T-cell (primary cell): ENCODE results near the gene ATXN3. TPM values are rescaled to one million over a fixed set of nuclear protein-coding genes. Genes with fewer than 3 reads are reported as not detected.
A peak's percentile ranks its signal among the peaks of the same experiment; 100 is the strongest.

ENCODE experiments used
- ATAC-seq, 4 experiments: fragments of 200-7000 bp in 3 of 4; fragments of 150-1000 bp in 1 of 4; cut with Tn5 transposase; replicated peaks in 1 of 4; 1 replicate in 3 of 4; 2 replicates in 1 of 4; pipeline ENCODE4 v1.10.0; 2021; ENCODE audit warnings: moderate library complexity in 3 of 4, mild to moderate bottlenecking in 2 of 4, moderate number of reproducible peaks in 1 of 4
- CTCF ChIA-PET, 2 donors: fragments of 300-600 bp; sonication (Branson Sonifier 250); formaldehyde crosslinking; loops; one replicate each; lab custom pipeline; 2022; ENCODE audit warnings: antibody characterized with exemption in 2 of 2; lab: Charles Lee
- POLR2A ChIA-PET, 2 donors: fragments of 300-600 bp; sonication (Branson Sonifier 250); formaldehyde crosslinking; loops; one replicate each; lab custom pipeline; 2022; ENCODE audit warnings: antibody characterized with exemption in 2 of 2; lab: Charles Lee
- DNase-seq, 35 experiments: peaks; one replicate each; pipeline versions ENCODE4 v3.0.0 to v3.0.0-alpha.2; 2013 to 2023
- H3K27ac ChIP-seq: one replicate; pipeline ENCODE4 v1.5.1; 2013; ENCODE audit warnings: low read length
- H3K27me3 ChIP-seq, 2 experiments: replicated peaks in 1 of 2; 1 replicate in 1 of 2; 2 replicates in 1 of 2; pipeline versions ENCODE4 v1.6.1 to v1.7.0; 2013; ENCODE audit warnings: low read length in 1 of 2, mixed read lengths in 1 of 2; ENCODE audit not compliant: control insufficient read depth in 2 of 2, insufficient read depth in 2 of 2; ENCODE audit errors: extremely low read depth in 1 of 2
- H3K36me3 ChIP-seq, 2 donors: 1 replicate in 1 of 2; 2 replicates in 1 of 2; pipeline versions ENCODE4 v1.6.1 to v1.7.0; 2013; ENCODE audit warnings: low read length in 1 of 2; ENCODE audit not compliant: control insufficient read depth in 2 of 2, insufficient read depth in 1 of 2; ENCODE audit errors: extremely low read depth in 1 of 2
- H3K4me1 ChIP-seq, 2 experiments: 1 replicate in 1 of 2; 2 replicates in 1 of 2; pipeline versions ENCODE4 v1.6.1 to v1.7.0; 2013; ENCODE audit warnings: low read length in 2 of 2, mixed read lengths in 1 of 2; ENCODE audit not compliant: insufficient read depth in 2 of 2, control insufficient read depth in 1 of 2; ENCODE audit errors: extremely low read depth in 1 of 2
- H3K4me3 ChIP-seq, 2 donors: 1 replicate in 1 of 2; 2 replicates in 1 of 2; pipeline versions ENCODE4 v1.5.1 to v1.7.0; 2013; ENCODE audit warnings: mild to moderate bottlenecking in 2 of 2, low read length in 1 of 2, moderate library complexity in 1 of 2; ENCODE audit not compliant: control insufficient read depth in 1 of 2; ENCODE audit errors: extremely low read depth in 1 of 2
- H3K9me3 ChIP-seq: 2 replicates; pipeline ENCODE4 v1.7.0; 2013
- H3K27ac Mint-ChIP-seq, 2 donors: one replicate each; pipeline ENCODE4 v1.8.0; 2020 to 2021; ENCODE audit warnings: mild to moderate bottlenecking in 2 of 2, mixed read lengths in 2 of 2
- H3K27me3 Mint-ChIP-seq, 2 donors: one replicate each; pipeline ENCODE4 v1.8.0; 2021 to 2022; ENCODE audit warnings: mixed read lengths in 2 of 2
- H3K36me3 Mint-ChIP-seq: one replicate; pipeline ENCODE4 v1.8.0; 2021; ENCODE audit warnings: mixed read lengths
- H3K4me1 Mint-ChIP-seq, 3 donors: one replicate each; pipeline ENCODE4 v1.8.0; 2020 to 2022; ENCODE audit warnings: mixed read lengths in 3 of 3, mild to moderate bottlenecking in 1 of 3
- H3K4me3 Mint-ChIP-seq, 3 donors: one replicate each; pipeline ENCODE4 v1.8.0; 2020 to 2022; ENCODE audit warnings: mild to moderate bottlenecking in 3 of 3, mixed read lengths in 3 of 3, moderate library complexity in 3 of 3
- H3K9me3 Mint-ChIP-seq, 3 donors: one replicate each; pipeline ENCODE4 v1.8.0; 2020 to 2022; ENCODE audit warnings: mixed read lengths in 3 of 3
- WGBS: methylation state at CpG from one replicate; pipeline ENCODE4 v1.1.5; 2013; ENCODE audit warnings: missing lambda C conversion rate; ENCODE audit not compliant: insufficient coverage; 5-methylcytosine and 5-hydroxymethylcytosine counted together
- total RNA-seq, 35 experiments: library from RNA in 6 of 35; stranded (reverse) in 6 of 35; fragments of 120-200 nt in 1 of 35; gene quantifications; one replicate each; pipeline versions ENCODE4 v1.2.1 to v1.2.4 and lab custom pipeline; 2013 to 2026

Gene ATXN3
- total RNA-seq, 5 donors from 2014 or later (not counting 1 experiment from before 2014, with no cell fraction given), result 31.0 to 50.2 (median 41.8) TPM

DNA sequence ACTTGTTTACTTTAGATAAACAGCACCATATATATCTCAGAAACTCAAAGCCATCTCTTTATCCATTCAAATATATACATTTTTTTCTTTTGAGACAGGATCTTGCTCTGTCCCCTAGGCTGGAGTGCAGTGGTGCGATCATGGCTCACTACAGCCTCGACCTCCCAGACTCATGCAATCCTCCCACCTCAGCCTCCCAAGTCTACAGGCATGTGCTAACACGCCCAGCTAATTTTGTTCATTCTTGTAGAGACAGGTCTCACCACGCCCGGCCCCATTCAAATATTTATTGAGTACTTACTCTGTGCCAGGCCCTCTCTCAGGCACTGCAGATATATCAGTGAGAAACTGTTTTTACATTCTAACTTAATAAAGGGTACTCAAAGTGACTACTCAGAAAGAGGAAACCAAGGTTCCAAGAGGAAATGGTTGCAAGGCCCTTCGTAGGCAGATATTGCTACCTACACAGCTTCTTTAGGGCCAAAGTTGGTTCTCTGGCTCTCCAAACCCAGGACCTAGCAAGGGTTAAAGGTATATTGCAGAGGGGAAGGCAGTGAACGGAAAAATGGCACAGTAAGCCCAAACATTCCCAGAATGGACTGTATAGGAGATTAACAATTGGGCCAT lies 2.9 kb downstream of the ATXN3 start:
- Histone ChIP-seq H3K9me3 (no peaks in the 10 kb centered on the region), H3K4me1 (peaks cover 10 to 27% of the 10 kb centered on the region in 2 experiments), H3K4me3 (no peak overlapping the region), H3K27ac (no peak overlapping the region), H3K36me3 (no peaks in the 10 kb centered on the region), H3K27me3 (no peaks in the 10 kb centered on the region)
- WGBS, result 98% methylated on average over 4 of the region's 7 CpGs
- ChIA-PET CTCF (no interaction called here), POLR2A (no interaction called here)
- ATAC-seq (no peak), DNase-seq (no peak)
- H3K4me3 Mint-ChIP-seq, result peak overlapping the region in 1 of 3 donors; percentile 6
- H3K27me3 Mint-ChIP-seq, result no peaks in the 10 kb centered on the region
- no peak overlapping the region for H3K27ac Mint-ChIP-seq
- no peaks in the 10 kb centered on the region for H3K9me3 Mint-ChIP-seq
- no peaks in the 10 kb centered on the region for H3K36me3 Mint-ChIP-seq
- peaks cover 63 to 66% (median 63%) of the 10 kb centered on the region in 3 donors for H3K4me1 Mint-ChIP-seq

GRCh38 chr14:92099802-92100201 lies 6.6 kb downstream of the ATXN3 start:
- H3K27me3 Mint-ChIP-seq, result no peaks in the 10 kb centered on the region
- ATAC-seq (no peak), DNase-seq (no peak)
- no peaks in the 10 kb centered on the region for H3K9me3 Mint-ChIP-seq
- Histone ChIP-seq H3K4me3 (no peak overlapping the region), H3K27me3 (no peaks in the 10 kb centered on the region), H3K9me3 (no peaks in the 10 kb centered on the region), H3K36me3 (peaks cover 7 to 14% of the 10 kb centered on the region in 2 donors), H3K4me1 (peaks cover 2 to 3% of the 10 kb centered on the region in 2 experiments), H3K27ac (no peak overlapping the region)
- CTCF ChIA-PET, result no interaction called here
- no peak overlapping the region for H3K4me3 Mint-ChIP-seq
- H3K36me3 Mint-ChIP-seq, result peaks cover 3% of the 10 kb centered on the region
- H3K27ac Mint-ChIP-seq, result no peak overlapping the region
- H3K4me1 Mint-ChIP-seq, result peaks cover 39 to 46% (median 42%) of the 10 kb centered on the region in 3 donors
- POLR2A ChIA-PET, result no interaction called here

- ChIA-PET CTCF (interaction anchor here in 1 of 2 donors (0.6 to 1.7 kb wide), 2 partner anchors 13 to 521 kb away, joined by 4 to 5 read pairs; partner anchors contain the start of gene ATXN3), POLR2A (interaction anchor here (0.6 to 0.7 kb wide), 3 partner anchors 10 to 40 kb away, joined by 3 to 8 read pairs (median 7); no protein-coding TSS in a partner anchor)
- no peak overlapping the region for H3K27ac Mint-ChIP-seq
- H3K4me3 Mint-ChIP-seq, result no peak overlapping the region
- ATAC-seq (no peak), DNase-seq (peak in 2 of 35 experiments; percentile 4 to 30)
- no peaks in the 10 kb centered on the region for H3K27me3 Mint-ChIP-seq
- Histone ChIP-seq H3K36me3 (peaks cover 10 to 37% of the 10 kb centered on the region in 2 donors), H3K4me1 (no peaks in the 10 kb centered on the region), H3K9me3 (no peaks in the 10 kb centered on the region), H3K4me3 (no peak overlapping the region), H3K27ac (no peak overlapping the region), H3K27me3 (no peaks in the 10 kb centered on the region)
- H3K9me3 Mint-ChIP-seq, result no peaks in the 10 kb centered on the region
- no CpG with 5 or more reads among the region's 1 CpG for WGBS
- peaks cover 0 to under 1% (median 0%) of the 10 kb centered on the region in 3 donors for H3K4me1 Mint-ChIP-seq
- H3K36me3 Mint-ChIP-seq, result peaks cover 24% of the 10 kb centered on the region
These were observed 13.1 kb downstream of the ATXN3 start for GRCh38 chr14:92093320-92093719.

DNA sequence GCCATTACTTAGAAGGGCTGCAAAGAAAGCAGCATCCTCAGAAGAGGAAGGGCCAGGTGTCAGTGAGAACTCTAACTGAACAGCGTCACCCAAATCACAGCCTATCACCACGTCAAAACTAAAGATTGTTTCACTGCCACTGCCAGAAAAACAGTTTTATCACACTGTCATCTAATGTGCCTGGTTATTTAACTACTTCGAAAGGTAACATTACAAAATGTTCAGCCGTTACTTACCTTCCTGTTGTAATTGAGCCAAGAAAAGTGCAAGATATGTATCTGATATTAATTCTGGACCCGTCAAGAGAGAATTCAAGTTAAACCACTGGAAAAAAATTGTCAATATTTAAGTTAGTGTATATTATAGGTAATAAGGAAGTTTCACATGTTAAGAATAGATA lies 17.9 kb downstream of the ATXN3 start:
- Mint-ChIP-seq H3K4me1 (no peaks in the 10 kb centered on the region), H3K36me3 (peaks cover 46% of the 10 kb centered on the region), H3K27ac (no peak overlapping the region), H3K4me3 (no peak overlapping the region), H3K9me3 (no peaks in the 10 kb centered on the region), H3K27me3 (no peaks in the 10 kb centered on the region)
- no peaks in the 10 kb centered on the region for H3K27me3 ChIP-seq
- WGBS, result 93% methylated on average over 2 of the region's 5 CpGs
- POLR2A ChIA-PET, result interaction anchor here (0.7 kb wide), 2 partner anchors 15 to 1972 kb away, joined by 3 to 4 read pairs; no protein-coding TSS in a partner anchor
- DNase-seq (no peak), ATAC-seq (no peak)
- CTCF ChIA-PET, result interaction anchor here (0.7 to 1.2 kb wide), 2 partner anchors 18 to 34 kb away, joined by 3 to 4 read pairs; partner anchors contain the start of gene ATXN3 (in 1 of the 2)
- H3K9me3 ChIP-seq, result no peaks in the 10 kb centered on the region
- no peak overlapping the region for H3K27ac ChIP-seq
- no peak overlapping the region for H3K4me3 ChIP-seq
- H3K36me3 ChIP-seq, result peaks cover 10 to 44% of the 10 kb centered on the region in 2 donors
- H3K4me1 ChIP-seq, result no peaks in the 10 kb centered on the region

DNA sequence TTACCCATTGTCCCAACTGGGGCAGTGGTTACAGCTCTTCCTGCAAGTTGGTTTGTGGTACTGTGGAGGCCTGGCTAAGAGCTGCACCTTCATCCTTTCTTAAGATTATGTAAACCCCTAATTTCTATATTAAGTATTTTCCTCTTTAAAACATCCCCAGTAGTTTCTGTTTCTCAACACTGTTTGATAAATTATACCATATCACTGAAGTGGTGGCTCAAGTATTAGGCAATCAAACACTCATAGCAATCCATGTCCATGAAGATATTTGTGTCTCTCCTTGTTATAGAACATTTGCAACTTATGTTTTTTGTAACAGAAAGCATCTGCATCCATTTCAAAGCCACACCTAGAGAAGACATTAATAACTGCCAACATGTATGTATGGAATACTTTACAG lies 31.8 kb downstream of the ATXN3 start:
- Mint-ChIP-seq H3K27ac (no peak overlapping the region), H3K36me3 (peaks cover 37% of the 10 kb centered on the region), H3K4me1 (no peaks in the 10 kb centered on the region), H3K4me3 (no peak overlapping the region), H3K27me3 (no peaks in the 10 kb centered on the region), H3K9me3 (no peaks in the 10 kb centered on the region)
- ChIA-PET POLR2A (interaction anchor here in 1 of 2 donors (0.5 kb wide), 1 partner anchor 557 kb away, joined by 3 read pairs; no protein-coding TSS in a partner anchor), CTCF (interaction anchor here in 1 of 2 donors (0.7 kb wide), 1 partner anchor 15 kb away, joined by 5 read pairs; no protein-coding TSS in a partner anchor)
- peaks cover 0 to 29% of the 10 kb centered on the region in 2 donors for H3K36me3 ChIP-seq
- H3K4me3 ChIP-seq, result no peak overlapping the region
- no peaks in the 10 kb centered on the region for H3K27me3 ChIP-seq
- DNase-seq (no peak), ATAC-seq (no peak)
- H3K9me3 ChIP-seq, result no peaks in the 10 kb centered on the region
- H3K27ac ChIP-seq, result no peak overlapping the region
- H3K4me1 ChIP-seq, result no peaks in the 10 kb centered on the region

DNA sequence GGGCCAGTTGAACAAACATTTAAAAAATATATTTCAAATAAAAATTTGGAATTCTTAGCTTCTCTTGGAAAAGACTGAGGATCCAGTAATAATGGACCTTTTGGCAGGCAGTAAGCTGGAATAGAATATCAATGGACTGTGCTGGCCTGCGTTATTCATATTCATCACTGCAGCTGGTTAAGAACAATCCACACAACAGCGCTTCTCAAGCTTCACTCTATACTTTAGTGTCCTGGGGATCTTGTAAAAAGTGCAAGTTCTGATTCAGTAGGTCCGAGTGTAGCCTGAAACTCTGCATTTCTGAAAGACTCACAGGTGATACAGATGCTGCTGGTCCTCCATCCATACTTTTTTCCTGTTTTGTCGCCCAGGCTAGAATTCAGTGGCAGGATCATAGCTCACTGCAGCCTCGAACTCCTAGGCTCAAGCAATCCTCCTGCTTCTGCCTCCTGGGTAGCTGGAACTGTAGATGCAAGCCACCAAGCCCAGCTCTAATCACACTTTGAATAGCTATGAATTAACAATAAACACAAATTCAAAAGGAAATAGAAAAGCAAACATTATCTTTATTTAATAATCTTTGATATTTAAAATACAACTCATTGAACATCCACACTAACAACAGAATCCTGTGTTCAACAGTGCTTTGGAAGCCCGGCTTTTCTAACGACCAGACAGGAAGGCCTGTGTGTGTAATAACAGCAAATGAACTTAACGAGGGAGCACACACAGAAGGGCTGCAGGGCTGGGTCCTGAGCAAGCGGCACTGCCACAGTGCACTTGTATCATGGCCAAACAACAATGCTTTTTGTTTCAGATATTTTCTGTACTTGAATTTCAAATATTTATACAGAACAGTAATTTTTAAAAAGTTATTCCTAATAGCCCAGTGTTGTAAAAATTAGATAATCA lies 48.1 kb downstream of the ATXN3 start:
- Mint-ChIP-seq H3K27ac (no peak overlapping the region), H3K9me3 (no peaks in the 10 kb centered on the region), H3K4me1 (no peaks in the 10 kb centered on the region), H3K36me3 (peaks cover 6% of the 10 kb centered on the region), H3K4me3 (no peak overlapping the region), H3K27me3 (no peaks in the 10 kb centered on the region)
- CTCF ChIA-PET, result interaction anchor here in 1 of 2 donors (0.6 kb wide), 1 partner anchor 485 kb away, joined by 3 read pairs; no protein-coding TSS in a partner anchor
- Histone ChIP-seq H3K36me3 (peaks cover 0 to 2% of the 10 kb centered on the region in 2 donors), H3K9me3 (no peaks in the 10 kb centered on the region), H3K4me1 (no peaks in the 10 kb centered on the region), H3K4me3 (no peak overlapping the region), H3K27me3 (no peaks in the 10 kb centered on the region), H3K27ac (no peak overlapping the region)
- DNase-seq, result no peak
- POLR2A ChIA-PET, result interaction anchor here in 1 of 2 donors (0.6 kb wide), 1 partner anchor 478 kb away, joined by 3 read pairs; no protein-coding TSS in a partner anchor
- no peak for ATAC-seq
- 90% methylated on average over 5 of the region's 9 CpGs for WGBS
